DOHH2 (cell line): Measurements from ENCODE around the gene CPA2.
"Not testable (repeated sequence)": the region's sequence is repeated elsewhere in the genome, so short reads cannot be mapped to it uniquely, and the experiment has no call there.

Experiments
- H3F3A ChIP-seq: fragments of 200-600 bp; sonication (generic), shearing (Covaris generic); 2 replicates; pipeline ENCODE4 v1.6.0; 2016; ENCODE audit warnings: antibody characterized with exemption, mild to moderate bottlenecking; ENCODE audit not compliant: control insufficient read depth, insufficient read depth
- H3K27ac ChIP-seq: fragments of 200-600 bp; sonication (generic); 2 replicates; pipeline ENCODE4 v1.5.1; 2014; ENCODE audit warnings: low read depth, mild to moderate bottlenecking, low read length, moderate library complexity
- H3K27me3 ChIP-seq: fragments of 200-600 bp; sonication (generic); 2 replicates; pipeline ENCODE4 v1.6.1; 2014; ENCODE audit warnings: mild to moderate bottlenecking, low read length, mixed read lengths; ENCODE audit not compliant: control insufficient read depth
- H3K36me3 ChIP-seq: fragments of 200-600 bp; sonication (generic); 2 replicates; pipeline ENCODE4 v1.6.1; 2014; ENCODE audit warnings: mild to moderate bottlenecking, low read length, moderate library complexity, mixed read lengths; ENCODE audit not compliant: control insufficient read depth
- H3K4me1 ChIP-seq: fragments of 200-600 bp; sonication (generic); 2 replicates; pipeline ENCODE4 v1.6.1; 2014; ENCODE audit warnings: mild to moderate bottlenecking, low read length, mixed read lengths; ENCODE audit not compliant: control insufficient read depth
- H3K4me2 ChIP-seq: fragments of 200-600 bp; sonication (generic); 2 replicates; pipeline ENCODE4 v1.6.0; 2014; ENCODE audit warnings: mild to moderate bottlenecking, low read length, moderate library complexity
- H3K4me3 ChIP-seq: fragments of 200-600 bp; sonication (generic); 2 replicates; pipeline ENCODE4 v1.5.1; 2014; ENCODE audit warnings: mild to moderate bottlenecking, low read length, mixed read lengths
- H3K79me2 ChIP-seq: fragments of 200-600 bp; sonication (generic); 2 replicates; pipeline ENCODE4 v1.6.1; 2014; ENCODE audit warnings: mild to moderate bottlenecking, low read length, mixed read lengths; ENCODE audit not compliant: control insufficient read depth
- H3K9me2 ChIP-seq: fragments of 200-600 bp; sonication (generic); replicated peaks from 2 replicates; pipeline ENCODE4 v1.6.1; 2014; ENCODE audit warnings: mild to moderate bottlenecking, low read length, mixed read lengths; ENCODE audit not compliant: control insufficient read depth
- H3K9me3 ChIP-seq: fragments of 200-600 bp; sonication (generic); 2 replicates; pipeline ENCODE4 v1.6.1; 2014; ENCODE audit warnings: antibody characterized with exemption, low read length, mixed read lengths; ENCODE audit not compliant: control insufficient read depth, insufficient read depth
- H4K20me1 ChIP-seq: fragments of 200-600 bp; sonication (generic); 2 replicates; pipeline ENCODE4 v1.6.0; 2014; ENCODE audit warnings: low read depth, mild to moderate bottlenecking, antibody characterized with exemption, low read length, moderate library complexity; ENCODE audit not compliant: control insufficient read depth, insufficient read depth
- EZH2phosphoT487 ChIP-seq: fragments of 200-600 bp; sonication (generic); IDR thresholded peaks from 2 replicates; pipeline ENCODE4 v1.6.1; 2017; ENCODE audit warnings: borderline replicate concordance, mild to moderate bottlenecking, antibody characterized with exemption, low read length, moderate library complexity, mixed read lengths
- TF ChIP-seq, protein P1 (sequence below): fragments of 200-600 bp; sonication (generic); IDR thresholded peaks from one replicate; pipeline ENCODE4 v1.5.1; 2014; ENCODE audit warnings: antibody characterized with exemption, mild to moderate bottlenecking, low read depth, low read length; ENCODE audit not compliant: poor library complexity, severe bottlenecking

Gene CPA2

DNA sequence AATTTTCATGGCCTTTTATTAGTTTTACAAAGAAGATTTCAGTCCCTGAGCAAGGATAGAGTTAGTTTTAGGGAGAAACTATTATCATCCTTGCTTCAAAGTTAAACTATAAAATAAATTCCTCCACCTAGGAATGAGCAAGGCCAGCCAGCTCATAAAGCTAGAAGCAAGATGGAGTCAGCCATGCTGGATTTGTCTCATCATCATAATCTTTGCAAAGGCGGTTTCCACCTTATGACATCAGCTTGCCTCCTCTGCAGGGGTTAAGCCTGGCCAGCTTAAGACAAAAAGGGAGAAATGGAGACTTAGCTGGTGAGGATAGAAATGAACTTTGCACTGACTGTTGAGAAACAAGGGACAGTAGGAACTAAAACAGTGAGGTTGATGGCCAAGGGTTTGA is 40.3 kb upstream of the CPA2 start:
- no peak overlapping the region for H3K27ac ChIP-seq
- H3K27me3 ChIP-seq = no peaks in the 10 kb centered on the region
- H4K20me1 ChIP-seq = no peaks in the 10 kb centered on the region
- H3K9me2 ChIP-seq = no peaks in the 10 kb centered on the region
- H3K9me3 ChIP-seq = 0 out of 2 replicates have a peak, but pooled peaks cover 2% of the 10 kb centered on the region
- no peak overlapping the region for H3K4me3 ChIP-seq
- H3K4me1 ChIP-seq = no peaks in the 10 kb centered on the region
- H3K79me2 ChIP-seq = no peaks in the 10 kb centered on the region
- TF ChIP-seq, protein P1, sequence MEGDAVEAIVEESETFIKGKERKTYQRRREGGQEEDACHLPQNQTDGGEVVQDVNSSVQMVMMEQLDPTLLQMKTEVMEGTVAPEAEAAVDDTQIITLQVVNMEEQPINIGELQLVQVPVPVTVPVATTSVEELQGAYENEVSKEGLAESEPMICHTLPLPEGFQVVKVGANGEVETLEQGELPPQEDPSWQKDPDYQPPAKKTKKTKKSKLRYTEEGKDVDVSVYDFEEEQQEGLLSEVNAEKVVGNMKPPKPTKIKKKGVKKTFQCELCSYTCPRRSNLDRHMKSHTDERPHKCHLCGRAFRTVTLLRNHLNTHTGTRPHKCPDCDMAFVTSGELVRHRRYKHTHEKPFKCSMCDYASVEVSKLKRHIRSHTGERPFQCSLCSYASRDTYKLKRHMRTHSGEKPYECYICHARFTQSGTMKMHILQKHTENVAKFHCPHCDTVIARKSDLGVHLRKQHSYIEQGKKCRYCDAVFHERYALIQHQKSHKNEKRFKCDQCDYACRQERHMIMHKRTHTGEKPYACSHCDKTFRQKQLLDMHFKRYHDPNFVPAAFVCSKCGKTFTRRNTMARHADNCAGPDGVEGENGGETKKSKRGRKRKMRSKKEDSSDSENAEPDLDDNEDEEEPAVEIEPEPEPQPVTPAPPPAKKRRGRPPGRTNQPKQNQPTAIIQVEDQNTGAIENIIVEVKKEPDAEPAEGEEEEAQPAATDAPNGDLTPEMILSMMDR = no peak
- no peak for TF ChIP-seq EZH2phosphoT487
- no peak overlapping the region for H3K4me2 ChIP-seq
- H3F3A ChIP-seq = no peaks in the 10 kb centered on the region
- no peaks in the 10 kb centered on the region for H3K36me3 ChIP-seq

DNA sequence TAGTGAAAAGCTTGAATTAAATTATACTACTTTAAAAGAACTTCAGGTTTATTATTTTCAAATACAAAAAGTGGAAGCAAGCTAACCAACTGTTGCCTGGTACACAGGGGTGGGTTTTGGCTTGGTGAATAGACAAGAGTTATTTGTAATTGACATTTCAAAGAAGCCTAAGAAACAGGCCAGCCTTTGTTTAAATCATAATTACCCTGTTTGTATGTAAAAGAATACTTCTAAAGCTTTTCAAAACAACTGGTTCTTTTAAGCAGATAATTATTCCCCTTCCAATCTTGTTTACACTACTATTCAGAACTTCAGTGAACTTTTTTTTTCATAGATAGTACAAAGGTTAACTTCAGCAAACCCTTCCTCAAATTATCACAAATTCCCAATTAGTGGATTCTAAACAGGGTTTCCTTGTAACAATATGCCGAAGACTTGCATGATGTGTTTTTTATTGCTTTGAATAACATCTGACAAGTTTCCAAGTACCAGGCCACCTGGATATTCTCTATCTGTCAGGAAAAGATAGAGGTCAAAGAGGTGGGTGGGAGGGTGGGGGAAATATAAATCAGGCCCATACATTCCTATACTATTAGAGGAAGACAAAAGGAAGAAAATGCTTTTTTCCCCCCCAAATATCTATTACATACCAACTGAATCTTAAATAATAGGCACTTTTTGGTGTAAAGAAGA is 38.6 kb upstream of the CPA2 start:
- H3K9me3 ChIP-seq = 0 out of 2 replicates have a peak, but pooled peaks cover 4% of the 10 kb centered on the region
- H3K4me2 ChIP-seq = no peak overlapping the region
- H3K4me1 ChIP-seq = no peaks in the 10 kb centered on the region
- no peaks in the 10 kb centered on the region for H4K20me1 ChIP-seq
- no peaks in the 10 kb centered on the region for H3F3A ChIP-seq
- H3K36me3 ChIP-seq = no peaks in the 10 kb centered on the region
- no peak for TF ChIP-seq EZH2phosphoT487
- TF ChIP-seq, protein P1 = no peak
- no peaks in the 10 kb centered on the region for H3K27me3 ChIP-seq
- no peak overlapping the region for H3K27ac ChIP-seq
- no peaks in the 10 kb centered on the region for H3K79me2 ChIP-seq
- no peak overlapping the region for H3K4me3 ChIP-seq
- H3K9me2 ChIP-seq = no peaks in the 10 kb centered on the region

- TF ChIP-seq, protein P1 = no peak
- TF ChIP-seq EZH2phosphoT487 = no peak
- no peak overlapping the region for H3K27ac ChIP-seq
- no peak overlapping the region for H3K4me3 ChIP-seq
- H3K4me2 ChIP-seq = no peak overlapping the region
- no peaks in the 10 kb centered on the region for H3K9me2 ChIP-seq
- no peaks in the 10 kb centered on the region for H3K4me1 ChIP-seq
- no peaks in the 10 kb centered on the region for H3K36me3 ChIP-seq
- no peaks in the 10 kb centered on the region for H4K20me1 ChIP-seq
- no peaks in the 10 kb centered on the region for H3K27me3 ChIP-seq
- H3F3A ChIP-seq = no peaks in the 10 kb centered on the region
- H3K9me3 ChIP-seq = 0 out of 2 replicates have a peak, but pooled peaks cover 4% of the 10 kb centered on the region
- H3K79me2 ChIP-seq = no peaks in the 10 kb centered on the region
Measured at GRCh38 chr7:130228840-130229502, 37.7 kb upstream of the CPA2 start.

DNA sequence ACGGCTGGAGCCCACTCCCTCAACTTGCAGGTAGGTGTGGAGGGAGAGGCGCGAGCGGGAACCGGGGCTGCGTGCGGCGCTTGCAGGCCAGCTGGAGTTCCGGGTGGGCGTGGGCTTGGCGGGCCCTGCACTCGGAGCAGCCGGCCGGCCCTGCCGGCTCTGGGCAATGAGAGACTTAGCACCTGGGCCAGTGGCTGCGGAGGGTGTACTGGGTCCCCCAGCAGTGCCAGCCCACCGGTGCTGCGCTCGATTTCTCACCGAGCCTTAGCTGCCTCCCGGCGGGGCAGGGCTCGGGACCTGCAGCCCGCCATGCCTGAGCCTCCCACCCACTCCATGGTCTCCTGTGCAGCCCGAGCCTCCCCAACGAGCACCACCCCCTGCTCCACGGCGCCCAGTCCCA is 36.7 kb upstream of the CPA2 start:
- not testable (repeated sequence) for H3K4me1 ChIP-seq, H3K27ac ChIP-seq, H3F3A ChIP-seq

More for the DNA sequence above, 36.7 kb upstream of the CPA2 start:
- not testable (repeated sequence) for H3K4me2 ChIP-seq, H3K9me3 ChIP-seq, H4K20me1 ChIP-seq, H3K27me3 ChIP-seq, H3K36me3 ChIP-seq, H3K9me2 ChIP-seq, H3K4me3 ChIP-seq, H3K79me2 ChIP-seq
